NB4 (cell line): ENCODE measurements around the gene BPGM.

Experiments
- DNase-seq: peaks from one replicate; pipeline ENCODE4 v3.0.0; 2010; ENCODE audit warnings: low read depth
- H3K4me3 ChIP-seq: one replicate; pipeline ENCODE4 v1.5.1; 2011; ENCODE audit warnings: mild to moderate bottlenecking, low read depth, low read length, moderate library complexity
- MYC ChIP-seq: IDR thresholded peaks from 2 replicates; pipeline ENCODE4 v1.6.1; 2011; ENCODE audit warnings: low read depth, low read length
- POLR2A ChIP-seq: IDR thresholded peaks from 2 replicates; pipeline ENCODE4 v1.6.1; 2011; ENCODE audit warnings: mild to moderate bottlenecking; ENCODE audit not compliant: insufficient read length; ENCODE audit errors: extremely low read depth
- TF ChIP-seq, protein P1 (sequence below): IDR thresholded peaks from 2 replicates; pipeline ENCODE4 v1.6.1; 2011; ENCODE audit warnings: low read depth, low read length
- TF ChIP-seq, protein P2 (sequence below): IDR thresholded peaks from one replicate; pipeline ENCODE4 v1.5.1; 2012; ENCODE audit warnings: low read depth, low read length

BPGM gene

DNA sequence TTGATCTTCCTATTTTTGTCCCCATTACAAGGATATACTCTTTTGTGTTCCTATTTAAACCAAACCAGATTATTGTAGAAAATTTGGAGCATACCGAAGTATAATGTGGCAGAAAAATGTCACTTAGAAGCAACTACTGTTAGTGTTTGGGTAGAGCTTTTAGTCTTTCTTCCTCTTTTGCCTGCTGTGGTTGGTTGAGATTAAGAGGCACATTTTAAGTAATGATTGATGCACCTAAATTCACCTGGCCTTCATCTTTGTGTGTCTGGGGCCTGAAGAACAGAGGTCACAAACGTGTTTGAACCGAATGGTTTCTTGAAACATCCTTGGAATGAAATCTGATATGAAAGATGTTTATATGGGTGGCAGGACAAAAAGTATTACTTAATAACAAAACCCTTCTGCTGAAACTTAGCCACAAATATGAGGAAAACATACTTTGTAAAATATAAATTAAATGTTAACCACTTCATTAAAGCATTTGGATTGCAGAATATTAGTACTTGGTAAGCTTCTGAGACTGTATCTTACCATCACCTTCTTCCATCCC, 2.6 kb downstream of the BPGM start:
- no peak for DNase-seq
- TF ChIP-seq, protein P1, sequence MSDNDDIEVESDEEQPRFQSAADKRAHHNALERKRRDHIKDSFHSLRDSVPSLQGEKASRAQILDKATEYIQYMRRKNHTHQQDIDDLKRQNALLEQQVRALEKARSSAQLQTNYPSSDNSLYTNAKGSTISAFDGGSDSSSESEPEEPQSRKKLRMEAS: no peak
- TF ChIP-seq POLR2A (no peak), MYC (no peak)
- TF ChIP-seq, protein P2, sequence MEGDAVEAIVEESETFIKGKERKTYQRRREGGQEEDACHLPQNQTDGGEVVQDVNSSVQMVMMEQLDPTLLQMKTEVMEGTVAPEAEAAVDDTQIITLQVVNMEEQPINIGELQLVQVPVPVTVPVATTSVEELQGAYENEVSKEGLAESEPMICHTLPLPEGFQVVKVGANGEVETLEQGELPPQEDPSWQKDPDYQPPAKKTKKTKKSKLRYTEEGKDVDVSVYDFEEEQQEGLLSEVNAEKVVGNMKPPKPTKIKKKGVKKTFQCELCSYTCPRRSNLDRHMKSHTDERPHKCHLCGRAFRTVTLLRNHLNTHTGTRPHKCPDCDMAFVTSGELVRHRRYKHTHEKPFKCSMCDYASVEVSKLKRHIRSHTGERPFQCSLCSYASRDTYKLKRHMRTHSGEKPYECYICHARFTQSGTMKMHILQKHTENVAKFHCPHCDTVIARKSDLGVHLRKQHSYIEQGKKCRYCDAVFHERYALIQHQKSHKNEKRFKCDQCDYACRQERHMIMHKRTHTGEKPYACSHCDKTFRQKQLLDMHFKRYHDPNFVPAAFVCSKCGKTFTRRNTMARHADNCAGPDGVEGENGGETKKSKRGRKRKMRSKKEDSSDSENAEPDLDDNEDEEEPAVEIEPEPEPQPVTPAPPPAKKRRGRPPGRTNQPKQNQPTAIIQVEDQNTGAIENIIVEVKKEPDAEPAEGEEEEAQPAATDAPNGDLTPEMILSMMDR: no peak
- no peak overlapping the region for H3K4me3 ChIP-seq

DNA sequence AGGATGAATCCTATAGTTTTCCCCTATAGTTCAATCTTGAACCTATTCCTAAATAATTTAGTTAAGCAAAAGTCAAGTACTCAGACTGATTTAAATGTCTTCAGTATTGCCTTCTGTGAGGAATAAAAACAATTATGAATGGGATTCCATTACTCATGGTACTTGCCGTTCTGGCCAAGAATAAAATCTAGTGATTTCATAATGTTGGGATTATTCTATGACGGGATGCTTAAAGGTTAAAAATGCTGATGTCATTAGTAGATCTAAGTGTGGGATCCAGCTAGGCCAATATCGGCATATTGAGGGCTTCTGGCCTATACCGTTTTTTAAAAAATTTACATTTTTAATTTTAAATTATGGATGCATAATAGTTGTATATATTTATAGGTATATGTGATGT, 5.3 kb downstream of the BPGM start:
- TF ChIP-seq, protein P2: no peak
- H3K4me3 ChIP-seq: no peak overlapping the region
- DNase-seq: no peak

DNA sequence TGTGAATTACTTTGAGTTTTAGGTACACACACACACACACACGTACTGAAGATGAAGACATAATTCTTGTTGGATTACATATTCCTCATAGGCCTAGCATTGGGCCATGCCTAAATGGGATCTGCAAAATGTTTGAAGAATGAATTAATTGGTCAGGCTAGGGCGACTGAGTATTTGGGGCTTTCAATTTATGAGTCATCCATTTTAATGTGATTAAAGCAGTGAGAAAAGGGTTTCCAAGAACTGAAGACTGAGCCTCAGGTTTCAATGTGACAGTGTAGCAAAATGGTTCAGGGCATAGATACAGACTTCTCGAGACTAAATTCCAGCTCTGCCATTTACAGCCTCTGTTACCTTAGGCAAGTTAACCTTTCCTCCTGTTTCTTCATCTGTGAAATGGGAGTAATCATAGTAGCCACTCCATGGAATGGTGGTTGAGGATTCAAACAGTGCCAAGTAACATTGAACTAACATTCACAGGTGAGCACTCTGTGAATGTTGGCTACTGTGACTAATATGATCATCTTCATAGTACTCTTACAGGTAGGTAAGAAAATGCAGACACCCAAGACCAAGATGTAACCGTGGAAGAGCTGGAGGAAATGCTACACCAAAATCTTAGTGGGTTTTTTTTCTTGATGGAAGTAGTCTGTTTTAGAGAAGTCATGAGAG, 7.6 kb downstream of the BPGM start:
- no peak for DNase-seq
- TF ChIP-seq, protein P1: no peak
- TF ChIP-seq, protein P2: no peak

DNA sequence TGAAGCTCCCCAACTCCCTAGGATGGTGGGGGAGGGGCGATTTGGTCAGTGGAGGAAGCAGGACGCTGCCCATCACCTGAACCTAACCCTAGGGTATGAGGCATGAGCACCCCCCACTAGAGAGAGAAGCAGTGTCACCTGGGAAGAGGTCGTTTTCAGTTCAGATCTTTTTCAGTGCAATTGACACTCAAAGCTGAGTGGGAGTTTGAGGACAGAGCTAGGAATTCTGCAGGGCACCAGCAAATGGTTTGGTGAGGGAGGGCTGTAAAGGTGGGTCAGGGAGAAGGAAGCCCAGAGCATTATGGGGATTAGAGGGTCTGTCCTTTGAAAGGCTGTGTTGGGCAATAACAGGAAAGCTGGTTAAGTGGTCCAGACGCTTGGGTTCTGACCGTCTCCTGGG, 10.9 kb downstream of the BPGM start:
- no peak for DNase-seq
- TF ChIP-seq, protein P1: no peak
- TF ChIP-seq POLR2A (no peak), MYC (no peak)
- TF ChIP-seq, protein P2: no peak
- H3K4me3 ChIP-seq: no peak overlapping the region

More for the DNA sequence above, 7.6 kb downstream of the BPGM start:
- H3K4me3 ChIP-seq: no peak overlapping the region

DNA sequence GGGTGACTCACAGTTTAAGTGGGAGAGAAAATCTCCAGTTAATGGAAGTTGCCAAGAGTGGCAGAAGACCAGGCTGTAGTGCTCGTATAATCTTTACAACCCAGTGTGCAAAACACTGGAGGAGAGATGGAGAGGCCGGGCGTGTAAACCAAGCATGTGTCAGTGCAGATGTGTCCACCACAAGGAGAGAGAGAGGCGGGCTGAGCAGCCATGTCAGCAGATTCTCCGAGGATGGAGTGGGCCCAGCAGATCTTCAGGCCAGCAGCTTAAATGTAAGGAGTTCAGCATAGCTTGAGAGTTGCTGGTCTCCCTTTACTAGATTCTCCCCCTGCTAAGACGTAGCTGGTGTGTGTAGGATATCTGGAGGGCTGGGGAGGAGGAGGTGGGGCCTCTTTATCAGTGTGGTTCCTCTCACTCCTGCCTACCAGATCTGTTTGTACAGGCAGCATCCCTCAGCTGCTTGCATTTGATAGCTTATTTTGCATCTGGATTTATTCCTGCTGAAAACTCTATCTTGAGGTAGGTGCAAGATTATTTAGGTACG, 13.7 kb downstream of the BPGM start:
- TF ChIP-seq, protein P2: no peak
- TF ChIP-seq, protein P1: no peak
- no peak for TF ChIP-seq MYC
- no peak for TF ChIP-seq POLR2A
- DNase-seq: no peak
- H3K4me3 ChIP-seq: no peak overlapping the region
